K562 (cell line): ENCODE data around the gene GLRA1. TPM values are rescaled to one million over a fixed set of nuclear protein-coding genes. Genes with fewer than 3 reads are reported as not detected.

Experiments
- ATAC-seq: fragments of 200-7000 bp; cut with Tn5 transposase; 3 replicates; pipeline ENCODE4 v1.9.1; 2020; ENCODE audit warnings: moderate library complexity
- BruUV-seq: library from RNA; stranded (reverse); fragments of 400-500 nt; replicated peaks from 2 replicates; lab custom pipeline; 2021; lab: Mats Ljungman, UMichigan
- CTCF ChIA-PET: fragments of 300-600 bp; formaldehyde crosslinking; extraction: SDS; loops from one replicate; lab custom pipeline; 2021; ENCODE audit warnings: low intra/inter-chr PET ratio; lab: Yijun Ruan, JAX
- POLR2A ChIA-PET: fragments of 300-600, 350-650 bp; sonication (Branson Sonifier 250); formaldehyde crosslinking; extraction: SDS; loops from one replicate; lab custom pipeline; 2021; ENCODE audit warnings: antibody characterized with exemption, inconsistent platforms; lab: Yijun Ruan, JAX
- DNase-seq, 4 experiments: peaks; one replicate each; pipeline versions ENCODE4 v3.0.0 to v3.0.0-alpha.2; 2011 to 2018; ENCODE audit warnings: low spot score in 3 of 4, mixed read lengths in 3 of 4; ENCODE audit errors: extremely low read depth in 1 of 4
- FAIRE-seq: peaks from 2 replicates; lab custom pipeline; 2011; peaks lifted over from hg19 to GRCh38; lab: Jason Lieb, UNC
- H2AFZ ChIP-seq: 2 replicates; pipeline ENCODE4 v1.6.0; 2011; ENCODE audit warnings: low read depth, low read length, control low read depth, inconsistent platforms
- H3K27ac ChIP-seq: fragments of 200-600 bp; 3 replicates; pipeline ENCODE4 v1.8.0; 2011; ENCODE audit warnings: low read depth, mild to moderate bottlenecking, control low read depth, inconsistent platforms, low read length, moderate library complexity, mixed read lengths; ENCODE audit errors: extremely low read depth
- H3K27me3 ChIP-seq, 2 experiments: fragments of 300-600 bp in 1 of 2; 2 replicates in 1 of 2; 3 replicates in 1 of 2; pipeline versions ENCODE4 v1.6.0 to v1.8.0; 2011; ENCODE audit warnings: inconsistent platforms in 2 of 2, low read length in 2 of 2, mild to moderate bottlenecking in 1 of 2, mixed read lengths in 1 of 2, moderate library complexity in 1 of 2; ENCODE audit not compliant: control insufficient read depth in 2 of 2, insufficient read depth in 2 of 2
- H3K36me3 ChIP-seq: fragments of 300-600 bp; 3 replicates; pipeline ENCODE4 v1.8.0; 2011; ENCODE audit warnings: mild to moderate bottlenecking, low read length, inconsistent platforms; ENCODE audit not compliant: control insufficient read depth, insufficient read depth
- H3K4me1 ChIP-seq, 2 experiments: fragments of 200-600 bp in 1 of 2; replicated peaks in 1 of 2; 2 replicates in 1 of 2; 3 replicates in 1 of 2; pipeline versions ENCODE4 v1.5.1 to v1.8.0; 2011; ENCODE audit warnings: inconsistent platforms in 2 of 2, low read length in 2 of 2, mild to moderate bottlenecking in 1 of 2, mixed read lengths in 1 of 2, moderate library complexity in 1 of 2; ENCODE audit not compliant: control insufficient read depth in 2 of 2, insufficient read depth in 2 of 2
- H3K4me2 ChIP-seq: 2 replicates; pipeline ENCODE4 v1.6.1; 2011; ENCODE audit warnings: low read length, control low read depth, inconsistent platforms, mixed read lengths; ENCODE audit not compliant: insufficient read depth
- H3K4me3 ChIP-seq: fragments of 200-600 bp; sonication (generic), shearing (Covaris generic); 2 replicates; pipeline ENCODE4 v1.5.1; 2016; ENCODE audit warnings: control low read depth, inconsistent platforms
- H3K79me2 ChIP-seq: fragments of 200-600 bp; 3 replicates; pipeline ENCODE4 v1.8.0; 2011; ENCODE audit warnings: low read length, inconsistent platforms; ENCODE audit not compliant: control insufficient read depth, insufficient read depth
- H3K9ac ChIP-seq, 2 experiments: 2 replicates each; pipeline versions ENCODE4 v1.6.0 to v1.6.1; 2011; ENCODE audit warnings: low read depth in 2 of 2, low read length in 2 of 2, control low read depth in 1 of 2, inconsistent platforms in 1 of 2, mild to moderate bottlenecking in 1 of 2, mixed read lengths in 1 of 2; ENCODE audit not compliant: insufficient read depth in 1 of 2
- H3K9me1 ChIP-seq: one replicate; pipeline ENCODE4 v1.6.0; 2011; ENCODE audit warnings: inconsistent platforms, mild to moderate bottlenecking, low read length, moderate library complexity; ENCODE audit not compliant: control insufficient read depth, insufficient read depth
- H3K9me3 ChIP-seq: replicated peaks from 2 replicates; pipeline ENCODE4 v1.5.1; 2011; ENCODE audit warnings: low read depth, low read length, inconsistent platforms; ENCODE audit not compliant: control insufficient read depth, insufficient read depth
- H4K20me1 ChIP-seq: replicated peaks from 2 replicates; pipeline ENCODE4 v1.6.1; 2011; ENCODE audit warnings: low read length, inconsistent platforms, mixed read lengths; ENCODE audit not compliant: control insufficient read depth, insufficient read depth
- FIP1L1 ChIP-seq: fragments of 200-400 bp; formaldehyde crosslinking; IDR thresholded peaks from 2 replicates; pipeline ENCODE4 v1.6.1; 2018; ENCODE audit warnings: mild to moderate bottlenecking, low read depth, low read length; ENCODE audit not compliant: poor library complexity, severe bottlenecking
- HNRNPUL1 ChIP-seq: fragments of 200-400 bp; formaldehyde crosslinking; IDR thresholded peaks from 2 replicates; pipeline ENCODE4 v1.6.1; 2017; ENCODE audit warnings: low read length
- HOXB6 ChIP-seq: fragments of 250-450 bp; sonication (Bioruptor Pico); IDR thresholded peaks from 2 replicates; pipeline ENCODE4 v1.5.1; 2022; ENCODE audit warnings: mild to moderate bottlenecking, borderline replicate concordance
- KDM5B ChIP-seq: fragments of 200-600 bp; sonication (generic); IDR thresholded peaks from 2 replicates; pipeline ENCODE4 v1.6.1; 2012; ENCODE audit warnings: low read depth, mild to moderate bottlenecking, moderate library complexity, low read length, control low read depth, inconsistent platforms; ENCODE audit not compliant: insufficient replicate concordance
- NR2C1 ChIP-seq, 2 experiments: fragments of 450-650 bp; IDR thresholded peaks; 2 replicates each; pipeline ENCODE4 v1.6.1; 2017; ENCODE audit warnings: mild to moderate bottlenecking in 2 of 2, antibody characterized with exemption in 1 of 2, inconsistent platforms in 1 of 2, missing compliant biosample characterization in 1 of 2, missing genetic modification characterization in 1 of 2
- ZBTB17 ChIP-seq: fragments of 450-650 bp; formaldehyde crosslinking; IDR thresholded peaks from 2 replicates; pipeline ENCODE4 v1.4.0; 2020; ENCODE audit warnings: mild to moderate bottlenecking
- WGBS: fragments of 100-300 bp; shearing (Covaris generic); methylation state at CpG from one replicate; pipeline ENCODE4 v1.1.6; 2016; ENCODE audit warnings: low coverage, mixed read lengths; ENCODE audit not compliant: insufficient coverage; ENCODE audit errors: missing lambda C conversion rate; 5-methylcytosine and 5-hydroxymethylcytosine counted together
- in situ Hi-C: fragments of 300-500 bp; cut with MboI; formaldehyde crosslinking; loops from 4 replicates; pipeline ENCODE4 v1.15.0; 2018; ENCODE audit warnings: inconsistent platforms, mixed read lengths
- intact Hi-C: fragments of 100-400 bp; cut with micrococcal nuclease; formaldehyde crosslinking; loops from 2 replicates; pipeline ENCODE4 v1.14.2; 2022
- polyA plus RNA-seq, 8 experiments: library from polyadenylated mRNA; depleted of rRNA in 4 of 8; stranded (reverse) in 5 of 8; unstranded in 3 of 8; fragments of >200 nt; fragmentation: Nextera tagmentation in 2 of 8; fragmentation: Illumina TruSeq in 1 of 8; extraction: Ambion mirVana in 2 of 8; extraction: Trizol in 1 of 8; gene quantifications; 2 replicates each; pipeline versions ENCODE4 v1.2.1 to v1.2.3, GENCODE V29; 2011 to 2014; ENCODE audit warnings: inconsistent platforms in 1 of 8, missing spikeins in 1 of 8
- total RNA-seq, 7 experiments: library from RNA; depleted of rRNA in 6 of 7; stranded (reverse); fragments of >200 nt in 6 of 7; fragmentation: Illumina TruSeq in 2 of 7; extraction: Trizol in 2 of 7; gene quantifications; 2 replicates each; pipeline versions ENCODE4 v1.2.1 to v1.2.3, GENCODE V29; 2011 to 2021; ENCODE audit warnings: low replicate concordance in 1 of 7
- TF ChIP-seq, protein P1 (sequence below): fragments of 250-450 bp; sonication (Bioruptor Pico); IDR thresholded peaks from 2 replicates; pipeline ENCODE4 v1.4.0; 2020; ENCODE audit warnings: mild to moderate bottlenecking, moderate library complexity, borderline replicate concordance
- TF ChIP-seq, protein P2 (sequence below): fragments of 450-650 bp; IDR thresholded peaks from 2 replicates; pipeline ENCODE4 v1.6.1; 2017; ENCODE audit warnings: antibody characterized with exemption, mild to moderate bottlenecking
- TF ChIP-seq, protein P3 (sequence below): fragments of 250-450 bp; sonication (Bioruptor Pico); IDR thresholded peaks from 2 replicates; pipeline ENCODE4 v1.5.1; 2021; ENCODE audit warnings: mild to moderate bottlenecking

The GLRA1 gene
- total and polyA plus RNA-seq, 9 of the 15 experiments (the other 6 are each of a cell fraction or from before 2014, with no cell fraction given) = not detected

DNA sequence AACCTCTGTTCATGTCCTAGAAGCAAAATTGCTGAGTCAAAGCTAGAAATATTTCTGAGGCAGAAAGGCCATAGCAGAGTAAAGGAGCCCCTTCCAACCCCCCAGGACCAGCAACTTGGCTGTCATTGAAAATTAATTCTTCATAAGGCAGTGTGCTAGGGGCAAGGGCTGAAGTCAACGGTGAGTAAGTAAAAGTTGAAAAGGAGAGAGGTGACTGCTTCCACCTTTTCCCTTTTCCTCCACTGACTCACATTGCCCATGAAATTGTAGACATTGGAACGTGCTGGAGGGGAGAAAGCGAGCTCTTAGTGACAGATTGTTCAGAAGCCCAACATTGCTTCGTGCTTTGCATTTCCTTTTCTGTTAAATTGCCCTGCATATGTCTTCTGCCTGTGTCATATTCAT, 19.1 kb downstream of the GLRA1 start:
- WGBS = 0% methylated on average over 4 of the region's 4 CpGs
- ATAC-seq = no peak
- no peak overlapping the region for H3K4me3 ChIP-seq
- no peaks in the 10 kb centered on the region for H3K9me3 ChIP-seq
- H3K36me3 ChIP-seq = no peaks in the 10 kb centered on the region
- no peak overlapping the region for H3K9ac ChIP-seq
- no peaks in the 10 kb centered on the region for H3K79me2 ChIP-seq
- BruUV-seq = no TSS peak
- no peak for FAIRE-seq
- ChIA-PET CTCF (no interaction called here), POLR2A (no interaction called here)
- no peaks in the 10 kb centered on the region for H3K27me3 ChIP-seq
- no peaks in the 10 kb centered on the region for H4K20me1 ChIP-seq
- in situ Hi-C loops = no loop called here
- intact Hi-C loops = no loop called here
- no peak overlapping the region for H3K27ac ChIP-seq
- no peaks in the 10 kb centered on the region for H3K4me1 ChIP-seq
- no peak for DNase-seq
- TF ChIP-seq HNRNPUL1 (no peak), FIP1L1 (no peak), NR2C1 (IDR thresholded peaks at IDR 0.05) (no peak), NR2C1 (tag; IDR thresholded peaks at IDR 0.05) (no peak), ZBTB17 (CRISPR knock-in tag) (no peak), KDM5B (no peak), HOXB6 (CRISPR knock-in tag) (no peak)
- TF ChIP-seq, protein P1, sequence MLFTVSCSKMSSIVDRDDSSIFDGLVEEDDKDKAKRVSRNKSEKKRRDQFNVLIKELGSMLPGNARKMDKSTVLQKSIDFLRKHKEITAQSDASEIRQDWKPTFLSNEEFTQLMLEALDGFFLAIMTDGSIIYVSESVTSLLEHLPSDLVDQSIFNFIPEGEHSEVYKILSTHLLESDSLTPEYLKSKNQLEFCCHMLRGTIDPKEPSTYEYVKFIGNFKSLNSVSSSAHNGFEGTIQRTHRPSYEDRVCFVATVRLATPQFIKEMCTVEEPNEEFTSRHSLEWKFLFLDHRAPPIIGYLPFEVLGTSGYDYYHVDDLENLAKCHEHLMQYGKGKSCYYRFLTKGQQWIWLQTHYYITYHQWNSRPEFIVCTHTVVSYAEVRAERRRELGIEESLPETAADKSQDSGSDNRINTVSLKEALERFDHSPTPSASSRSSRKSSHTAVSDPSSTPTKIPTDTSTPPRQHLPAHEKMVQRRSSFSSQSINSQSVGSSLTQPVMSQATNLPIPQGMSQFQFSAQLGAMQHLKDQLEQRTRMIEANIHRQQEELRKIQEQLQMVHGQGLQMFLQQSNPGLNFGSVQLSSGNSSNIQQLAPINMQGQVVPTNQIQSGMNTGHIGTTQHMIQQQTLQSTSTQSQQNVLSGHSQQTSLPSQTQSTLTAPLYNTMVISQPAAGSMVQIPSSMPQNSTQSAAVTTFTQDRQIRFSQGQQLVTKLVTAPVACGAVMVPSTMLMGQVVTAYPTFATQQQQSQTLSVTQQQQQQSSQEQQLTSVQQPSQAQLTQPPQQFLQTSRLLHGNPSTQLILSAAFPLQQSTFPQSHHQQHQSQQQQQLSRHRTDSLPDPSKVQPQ (CRISPR knock-in tag) = no peak
- TF ChIP-seq, protein P2, sequence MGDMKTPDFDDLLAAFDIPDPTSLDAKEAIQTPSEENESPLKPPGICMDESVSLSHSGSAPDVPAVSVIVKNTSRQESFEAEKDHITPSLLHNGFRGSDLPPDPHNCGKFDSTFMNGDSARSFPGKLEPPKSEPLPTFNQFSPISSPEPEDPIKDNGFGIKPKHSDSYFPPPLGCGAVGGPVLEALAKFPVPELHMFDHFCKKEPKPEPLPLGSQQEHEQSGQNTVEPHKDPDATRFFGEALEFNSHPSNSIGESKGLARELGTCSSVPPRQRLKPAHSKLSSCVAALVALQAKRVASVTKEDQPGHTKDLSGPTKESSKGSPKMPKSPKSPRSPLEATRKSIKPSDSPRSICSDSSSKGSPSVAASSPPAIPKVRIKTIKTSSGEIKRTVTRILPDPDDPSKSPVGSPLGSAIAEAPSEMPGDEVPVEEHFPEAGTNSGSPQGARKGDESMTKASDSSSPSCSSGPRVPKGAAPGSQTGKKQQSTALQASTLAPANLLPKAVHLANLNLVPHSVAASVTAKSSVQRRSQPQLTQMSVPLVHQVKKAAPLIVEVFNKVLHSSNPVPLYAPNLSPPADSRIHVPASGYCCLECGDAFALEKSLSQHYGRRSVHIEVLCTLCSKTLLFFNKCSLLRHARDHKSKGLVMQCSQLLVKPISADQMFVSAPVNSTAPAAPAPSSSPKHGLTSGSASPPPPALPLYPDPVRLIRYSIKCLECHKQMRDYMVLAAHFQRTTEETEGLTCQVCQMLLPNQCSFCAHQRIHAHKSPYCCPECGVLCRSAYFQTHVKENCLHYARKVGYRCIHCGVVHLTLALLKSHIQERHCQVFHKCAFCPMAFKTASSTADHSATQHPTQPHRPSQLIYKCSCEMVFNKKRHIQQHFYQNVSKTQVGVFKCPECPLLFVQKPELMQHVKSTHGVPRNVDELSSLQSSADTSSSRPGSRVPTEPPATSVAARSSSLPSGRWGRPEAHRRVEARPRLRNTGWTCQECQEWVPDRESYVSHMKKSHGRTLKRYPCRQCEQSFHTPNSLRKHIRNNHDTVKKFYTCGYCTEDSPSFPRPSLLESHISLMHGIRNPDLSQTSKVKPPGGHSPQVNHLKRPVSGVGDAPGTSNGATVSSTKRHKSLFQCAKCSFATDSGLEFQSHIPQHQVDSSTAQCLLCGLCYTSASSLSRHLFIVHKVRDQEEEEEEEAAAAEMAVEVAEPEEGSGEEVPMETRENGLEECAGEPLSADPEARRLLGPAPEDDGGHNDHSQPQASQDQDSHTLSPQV = no peak
- TF ChIP-seq, protein P3, sequence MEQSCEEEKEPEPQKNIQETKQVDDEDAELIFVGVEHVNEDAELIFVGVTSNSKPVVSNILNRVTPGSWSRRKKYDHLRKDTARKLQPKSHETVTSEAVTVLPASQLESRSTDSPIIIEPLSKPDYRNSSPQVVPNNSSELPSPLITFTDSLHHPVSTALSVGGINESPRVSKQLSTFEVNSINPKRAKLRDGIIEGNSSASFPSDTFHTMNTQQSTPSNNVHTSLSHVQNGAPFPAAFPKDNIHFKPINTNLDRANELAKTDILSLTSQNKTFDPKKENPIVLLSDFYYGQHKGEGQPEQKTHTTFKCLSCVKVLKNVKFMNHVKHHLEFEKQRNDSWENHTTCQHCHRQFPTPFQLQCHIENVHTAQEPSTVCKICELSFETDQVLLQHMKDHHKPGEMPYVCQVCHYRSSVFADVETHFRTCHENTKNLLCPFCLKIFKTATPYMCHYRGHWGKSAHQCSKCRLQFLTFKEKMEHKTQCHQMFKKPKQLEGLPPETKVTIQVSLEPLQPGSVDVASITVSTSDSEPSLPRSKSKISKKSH (CRISPR knock-in tag) = no peak
- no peak overlapping the region for H2AFZ ChIP-seq
- H3K4me2 ChIP-seq = no peak overlapping the region
- H3K9me1 ChIP-seq = no peaks in the 10 kb centered on the region
